Upper lobe of left lung (tissue), 4 donors: ENCODE data around the gene RNF103.

Experiments used
- EP300 ChIP-seq, 4 donors: sonication (generic); formaldehyde crosslinking; IDR thresholded peaks; one replicate each; pipeline ENCODE4 v1.5.1; 2017; ENCODE audit warnings: antibody characterized with exemption in 4 of 4, control low read depth in 2 of 4
- TF ChIP-seq, protein P1 (sequence below), 6 experiments: fragments of 450-650 bp in 4 of 6; fragments of 200-600 bp in 2 of 6; sonication (generic) in 2 of 6; IDR thresholded peaks; one replicate each; pipeline ENCODE4 v1.5.1; 2016 to 2019; ENCODE audit warnings: antibody characterized with exemption in 6 of 6

- no peak for TF ChIP-seq EP300 (IDR thresholded peaks at IDR 0.05)
- TF ChIP-seq, protein P1, sequence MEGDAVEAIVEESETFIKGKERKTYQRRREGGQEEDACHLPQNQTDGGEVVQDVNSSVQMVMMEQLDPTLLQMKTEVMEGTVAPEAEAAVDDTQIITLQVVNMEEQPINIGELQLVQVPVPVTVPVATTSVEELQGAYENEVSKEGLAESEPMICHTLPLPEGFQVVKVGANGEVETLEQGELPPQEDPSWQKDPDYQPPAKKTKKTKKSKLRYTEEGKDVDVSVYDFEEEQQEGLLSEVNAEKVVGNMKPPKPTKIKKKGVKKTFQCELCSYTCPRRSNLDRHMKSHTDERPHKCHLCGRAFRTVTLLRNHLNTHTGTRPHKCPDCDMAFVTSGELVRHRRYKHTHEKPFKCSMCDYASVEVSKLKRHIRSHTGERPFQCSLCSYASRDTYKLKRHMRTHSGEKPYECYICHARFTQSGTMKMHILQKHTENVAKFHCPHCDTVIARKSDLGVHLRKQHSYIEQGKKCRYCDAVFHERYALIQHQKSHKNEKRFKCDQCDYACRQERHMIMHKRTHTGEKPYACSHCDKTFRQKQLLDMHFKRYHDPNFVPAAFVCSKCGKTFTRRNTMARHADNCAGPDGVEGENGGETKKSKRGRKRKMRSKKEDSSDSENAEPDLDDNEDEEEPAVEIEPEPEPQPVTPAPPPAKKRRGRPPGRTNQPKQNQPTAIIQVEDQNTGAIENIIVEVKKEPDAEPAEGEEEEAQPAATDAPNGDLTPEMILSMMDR (IDR thresholded peaks at IDR 0.05), result no peak
Observed at GRCh38 chr2:86610871-86611270, 12.8 kb downstream of the RNF103 start.
